ENCODE data around the gene MTFMT. TPM values are rescaled to one million over a fixed set of nuclear protein-coding genes. Genes with fewer than 3 reads are reported as not detected.

MTFMT gene
- total and polyA plus RNA-seq, 2 experiments from 2014 or later: 19.0 to 36.0 TPM

DNA sequence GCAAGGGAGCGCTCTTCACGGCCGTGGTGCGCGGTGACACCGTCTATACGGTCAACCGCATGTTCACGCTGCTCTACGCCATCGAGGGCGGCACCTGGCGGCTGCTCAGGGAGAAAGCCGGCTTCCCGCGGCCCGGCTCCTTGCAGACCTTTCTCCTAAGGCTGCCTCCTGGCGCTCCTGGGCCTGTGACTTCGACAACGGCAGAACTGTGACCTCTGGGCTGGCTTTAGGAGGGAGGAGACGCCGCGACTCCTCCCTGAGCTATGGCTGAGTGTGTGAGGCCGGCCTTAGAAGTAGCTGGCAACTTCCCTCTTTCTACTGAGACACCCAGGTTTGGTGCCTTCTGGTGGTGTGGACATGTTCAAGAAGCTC lies 48.5 kb upstream of the MTFMT start:
- ATAC-seq: peak; percentile 87
- peak overlapping the region; percentile 70 for H3K4me2 ChIP-seq
- H3F3A ChIP-seq (replicated peaks; ENCODE audit: low read depth): peaks cover 17% of the 10 kb centered on the region; the same call in 1 of the 2 replicates
- Mint-ChIP-seq H3K9me3 (peaks cover 3% of the 10 kb centered on the region), H3K4me3 (no peak overlapping the region; the same call in 2 of the 3 replicates), H3K36me3 (ENCODE audit: low read depth) (no peaks in the 10 kb centered on the region; the same call in 2 of the 3 replicates), H3K27ac (no peak overlapping the region), H3K4me1 (peaks cover 32% of the 10 kb centered on the region), H3K27me3 (ENCODE audit: insufficient read depth, low read depth, poor library complexity) (peaks cover 18% of the 10 kb centered on the region)
- 0 out of 2 replicates have a peak, but pooled peaks cover 3% of the 10 kb centered on the region for H3K27me3 ChIP-seq (ENCODE audit: insufficient read depth)
- TF ChIP-seq CREB1 (CRISPR knock-in tag; IDR thresholded peaks at IDR 0.05; ENCODE audit: low read depth) (0 out of 2 replicates have a peak, but pooled peaks have one; percentile 42), EZH2 (IDR thresholded peaks at IDR 0.05; ENCODE audit: low read depth, unreplicated experiment) (no peak), EZH2phosphoT487 (IDR thresholded peaks at IDR 0.05; ENCODE audit: unreplicated experiment) (no peak), NANOG (IDR thresholded peaks at IDR 0.05; ENCODE audit: borderline replicate concordance) (no peak), STAT1 (IDR thresholded peaks at IDR 0.05; ENCODE audit: unreplicated experiment) (no peak), ZNF331 (CRISPR knock-in tag; IDR thresholded peaks at IDR 0.05; ENCODE audit: low read depth) (no peak)
- TF ChIP-seq, protein P1, sequence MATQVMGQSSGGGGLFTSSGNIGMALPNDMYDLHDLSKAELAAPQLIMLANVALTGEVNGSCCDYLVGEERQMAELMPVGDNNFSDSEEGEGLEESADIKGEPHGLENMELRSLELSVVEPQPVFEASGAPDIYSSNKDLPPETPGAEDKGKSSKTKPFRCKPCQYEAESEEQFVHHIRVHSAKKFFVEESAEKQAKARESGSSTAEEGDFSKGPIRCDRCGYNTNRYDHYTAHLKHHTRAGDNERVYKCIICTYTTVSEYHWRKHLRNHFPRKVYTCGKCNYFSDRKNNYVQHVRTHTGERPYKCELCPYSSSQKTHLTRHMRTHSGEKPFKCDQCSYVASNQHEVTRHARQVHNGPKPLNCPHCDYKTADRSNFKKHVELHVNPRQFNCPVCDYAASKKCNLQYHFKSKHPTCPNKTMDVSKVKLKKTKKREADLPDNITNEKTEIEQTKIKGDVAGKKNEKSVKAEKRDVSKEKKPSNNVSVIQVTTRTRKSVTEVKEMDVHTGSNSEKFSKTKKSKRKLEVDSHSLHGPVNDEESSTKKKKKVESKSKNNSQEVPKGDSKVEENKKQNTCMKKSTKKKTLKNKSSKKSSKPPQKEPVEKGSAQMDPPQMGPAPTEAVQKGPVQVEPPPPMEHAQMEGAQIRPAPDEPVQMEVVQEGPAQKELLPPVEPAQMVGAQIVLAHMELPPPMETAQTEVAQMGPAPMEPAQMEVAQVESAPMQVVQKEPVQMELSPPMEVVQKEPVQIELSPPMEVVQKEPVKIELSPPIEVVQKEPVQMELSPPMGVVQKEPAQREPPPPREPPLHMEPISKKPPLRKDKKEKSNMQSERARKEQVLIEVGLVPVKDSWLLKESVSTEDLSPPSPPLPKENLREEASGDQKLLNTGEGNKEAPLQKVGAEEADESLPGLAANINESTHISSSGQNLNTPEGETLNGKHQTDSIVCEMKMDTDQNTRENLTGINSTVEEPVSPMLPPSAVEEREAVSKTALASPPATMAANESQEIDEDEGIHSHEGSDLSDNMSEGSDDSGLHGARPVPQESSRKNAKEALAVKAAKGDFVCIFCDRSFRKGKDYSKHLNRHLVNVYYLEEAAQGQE (IDR thresholded peaks at IDR 0.05; ENCODE audit: unreplicated experiment): no peak
- TF ChIP-seq, protein P2, sequence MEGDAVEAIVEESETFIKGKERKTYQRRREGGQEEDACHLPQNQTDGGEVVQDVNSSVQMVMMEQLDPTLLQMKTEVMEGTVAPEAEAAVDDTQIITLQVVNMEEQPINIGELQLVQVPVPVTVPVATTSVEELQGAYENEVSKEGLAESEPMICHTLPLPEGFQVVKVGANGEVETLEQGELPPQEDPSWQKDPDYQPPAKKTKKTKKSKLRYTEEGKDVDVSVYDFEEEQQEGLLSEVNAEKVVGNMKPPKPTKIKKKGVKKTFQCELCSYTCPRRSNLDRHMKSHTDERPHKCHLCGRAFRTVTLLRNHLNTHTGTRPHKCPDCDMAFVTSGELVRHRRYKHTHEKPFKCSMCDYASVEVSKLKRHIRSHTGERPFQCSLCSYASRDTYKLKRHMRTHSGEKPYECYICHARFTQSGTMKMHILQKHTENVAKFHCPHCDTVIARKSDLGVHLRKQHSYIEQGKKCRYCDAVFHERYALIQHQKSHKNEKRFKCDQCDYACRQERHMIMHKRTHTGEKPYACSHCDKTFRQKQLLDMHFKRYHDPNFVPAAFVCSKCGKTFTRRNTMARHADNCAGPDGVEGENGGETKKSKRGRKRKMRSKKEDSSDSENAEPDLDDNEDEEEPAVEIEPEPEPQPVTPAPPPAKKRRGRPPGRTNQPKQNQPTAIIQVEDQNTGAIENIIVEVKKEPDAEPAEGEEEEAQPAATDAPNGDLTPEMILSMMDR (conservative IDR thresholded peaks at IDR 0.05; ENCODE audit: low read depth in 2 of 2): peak; percentile 60 to 85
- TF ChIP-seq, protein P3, sequence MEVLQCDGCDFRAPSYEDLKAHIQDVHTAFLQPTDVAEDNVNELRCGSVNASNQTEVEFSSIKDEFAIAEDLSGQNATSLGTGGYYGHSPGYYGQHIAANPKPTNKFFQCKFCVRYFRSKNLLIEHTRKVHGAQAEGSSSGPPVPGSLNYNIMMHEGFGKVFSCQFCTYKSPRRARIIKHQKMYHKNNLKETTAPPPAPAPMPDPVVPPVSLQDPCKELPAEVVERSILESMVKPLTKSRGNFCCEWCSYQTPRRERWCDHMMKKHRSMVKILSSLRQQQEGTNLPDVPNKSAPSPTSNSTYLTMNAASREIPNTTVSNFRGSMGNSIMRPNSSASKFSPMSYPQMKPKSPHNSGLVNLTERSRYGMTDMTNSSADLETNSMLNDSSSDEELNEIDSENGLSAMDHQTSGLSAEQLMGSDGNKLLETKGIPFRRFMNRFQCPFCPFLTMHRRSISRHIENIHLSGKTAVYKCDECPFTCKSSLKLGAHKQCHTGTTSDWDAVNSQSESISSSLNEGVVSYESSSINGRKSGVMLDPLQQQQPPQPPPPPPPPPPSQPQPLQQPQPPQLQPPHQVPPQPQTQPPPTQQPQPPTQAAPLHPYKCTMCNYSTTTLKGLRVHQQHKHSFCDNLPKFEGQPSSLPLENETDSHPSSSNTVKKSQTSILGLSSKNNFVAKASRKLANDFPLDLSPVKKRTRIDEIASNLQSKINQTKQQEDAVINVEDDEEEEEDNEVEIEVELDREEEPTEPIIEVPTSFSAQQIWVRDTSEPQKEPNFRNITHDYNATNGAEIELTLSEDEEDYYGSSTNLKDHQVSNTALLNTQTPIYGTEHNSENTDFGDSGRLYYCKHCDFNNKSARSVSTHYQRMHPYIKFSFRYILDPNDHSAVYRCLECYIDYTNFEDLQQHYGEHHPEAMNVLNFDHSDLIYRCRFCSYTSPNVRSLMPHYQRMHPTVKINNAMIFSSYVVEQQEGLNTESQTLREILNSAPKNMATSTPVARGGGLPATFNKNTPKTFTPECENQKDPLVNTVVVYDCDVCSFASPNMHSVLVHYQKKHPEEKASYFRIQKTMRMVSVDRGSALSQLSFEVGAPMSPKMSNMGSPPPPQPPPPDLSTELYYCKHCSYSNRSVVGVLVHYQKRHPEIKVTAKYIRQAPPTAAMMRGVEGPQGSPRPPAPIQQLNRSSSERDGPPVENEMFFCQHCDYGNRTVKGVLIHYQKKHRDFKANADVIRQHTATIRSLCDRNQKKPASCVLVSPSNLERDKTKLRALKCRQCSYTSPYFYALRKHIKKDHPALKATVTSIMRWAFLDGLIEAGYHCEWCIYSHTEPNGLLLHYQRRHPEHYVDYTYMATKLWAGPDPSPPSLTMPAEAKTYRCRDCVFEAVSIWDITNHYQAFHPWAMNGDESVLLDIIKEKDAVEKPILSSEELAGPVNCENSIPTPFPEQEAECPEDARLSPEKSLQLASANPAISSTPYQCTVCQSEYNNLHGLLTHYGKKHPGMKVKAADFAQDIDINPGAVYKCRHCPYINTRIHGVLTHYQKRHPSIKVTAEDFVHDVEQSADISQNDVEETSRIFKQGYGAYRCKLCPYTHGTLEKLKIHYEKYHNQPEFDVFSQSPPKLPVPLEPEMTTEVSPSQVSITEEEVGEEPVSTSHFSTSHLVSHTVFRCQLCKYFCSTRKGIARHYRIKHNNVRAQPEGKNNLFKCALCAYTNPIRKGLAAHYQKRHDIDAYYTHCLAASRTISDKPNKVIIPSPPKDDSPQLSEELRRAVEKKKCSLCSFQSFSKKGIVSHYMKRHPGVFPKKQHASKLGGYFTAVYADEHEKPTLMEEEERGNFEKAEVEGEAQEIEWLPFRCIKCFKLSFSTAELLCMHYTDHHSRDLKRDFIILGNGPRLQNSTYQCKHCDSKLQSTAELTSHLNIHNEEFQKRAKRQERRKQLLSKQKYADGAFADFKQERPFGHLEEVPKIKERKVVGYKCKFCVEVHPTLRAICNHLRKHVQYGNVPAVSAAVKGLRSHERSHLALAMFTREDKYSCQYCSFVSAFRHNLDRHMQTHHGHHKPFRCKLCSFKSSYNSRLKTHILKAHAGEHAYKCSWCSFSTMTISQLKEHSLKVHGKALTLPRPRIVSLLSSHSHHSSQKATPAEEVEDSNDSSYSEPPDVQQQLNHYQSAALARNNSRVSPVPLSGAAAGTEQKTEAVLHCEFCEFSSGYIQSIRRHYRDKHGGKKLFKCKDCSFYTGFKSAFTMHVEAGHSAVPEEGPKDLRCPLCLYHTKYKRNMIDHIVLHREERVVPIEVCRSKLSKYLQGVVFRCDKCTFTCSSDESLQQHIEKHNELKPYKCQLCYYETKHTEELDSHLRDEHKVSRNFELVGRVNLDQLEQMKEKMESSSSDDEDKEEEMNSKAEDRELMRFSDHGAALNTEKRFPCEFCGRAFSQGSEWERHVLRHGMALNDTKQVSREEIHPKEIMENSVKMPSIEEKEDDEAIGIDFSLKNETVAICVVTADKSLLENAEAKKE (CRISPR knock-in tag; IDR thresholded peaks at IDR 0.05): no peak
- no peaks in the 10 kb centered on the region for H3K36me3 ChIP-seq (ENCODE audit: insufficient read depth)
- no peak overlapping the region for H3K4me3 ChIP-seq
- H4K20me1 ChIP-seq (replicated peaks; ENCODE audit: insufficient read depth): no peaks in the 10 kb centered on the region
- no peak overlapping the region for H3K27ac ChIP-seq (ENCODE audit: low read depth)
- peak; percentile 94 for DNase-seq (ENCODE audit: low spot score)
- H2AFZ ChIP-seq: peak overlapping the region; percentile 99
- no peaks in the 10 kb centered on the region for H3K79me2 ChIP-seq (replicated peaks; ENCODE audit: insufficient read depth)
- peaks cover 21% of the 10 kb centered on the region for H3K4me1 ChIP-seq (ENCODE audit: insufficient read depth)
- H3K9me2 ChIP-seq (ENCODE audit: insufficient read depth): no peaks in the 10 kb centered on the region
